ENCODE results near the gene KCTD3.
A peak's percentile ranks its signal among the peaks of the same experiment; 100 is the strongest.

KCTD3 gene

GRCh38 chr1:215583185-215583749 lies 16.2 kb downstream of the KCTD3 start:
- Mint-ChIP-seq H3K9me3 (peaks cover 25% of the 10 kb centered on the region), H3K4me3 (no peak overlapping the region), H3K27ac (no peak overlapping the region), H3K4me1 (peaks cover 4% of the 10 kb centered on the region), H3K36me3 (ENCODE audit: low read depth) (peaks cover 93% of the 10 kb centered on the region), H3K27me3 (ENCODE audit: low read depth, poor library complexity) (no peaks in the 10 kb centered on the region)
- TF ChIP-seq CTCF (IDR thresholded peaks at IDR 0.05): no peak
- no peak for DNase-seq

- H3K36me3 Mint-ChIP-seq (ENCODE audit: low read depth): peaks cover 95% of the 10 kb centered on the region
- TF ChIP-seq CTCF (IDR thresholded peaks at IDR 0.05): no peak
- no peak overlapping the region for H3K4me3 Mint-ChIP-seq
- H3K27me3 Mint-ChIP-seq (ENCODE audit: low read depth, poor library complexity): no peaks in the 10 kb centered on the region
- no peak for DNase-seq
- peaks cover 4% of the 10 kb centered on the region for H3K4me1 Mint-ChIP-seq
- H3K27ac Mint-ChIP-seq: no peak overlapping the region
- H3K9me3 Mint-ChIP-seq: peaks cover 25% of the 10 kb centered on the region
Observed at GRCh38 chr1:215584389-215584788, 17.3 kb downstream of the KCTD3 start.

GRCh38 chr1:215589650-215590435 lies 22.7 kb downstream of the KCTD3 start:
- H3K4me3 Mint-ChIP-seq: no peak overlapping the region

GRCh38 chr1:215590779-215591491 lies 23.8 kb downstream of the KCTD3 start:
- no peak for DNase-seq
- Mint-ChIP-seq H3K36me3 (ENCODE audit: low read depth) (peaks cover 76% of the 10 kb centered on the region), H3K4me3 (no peak overlapping the region), H3K9me3 (peaks cover 7% of the 10 kb centered on the region), H3K4me1 (peaks cover 14% of the 10 kb centered on the region), H3K27me3 (ENCODE audit: low read depth, poor library complexity) (no peaks in the 10 kb centered on the region), H3K27ac (peak overlapping the region; percentile 94)
- TF ChIP-seq CTCF (IDR thresholded peaks at IDR 0.05): no peak

More at GRCh38 chr1:215589650-215590435, 22.7 kb downstream of the KCTD3 start:
- no peaks in the 10 kb centered on the region for H3K27me3 Mint-ChIP-seq (ENCODE audit: low read depth, poor library complexity)
- no peak overlapping the region for H3K27ac Mint-ChIP-seq
- TF ChIP-seq CTCF (IDR thresholded peaks at IDR 0.05): no peak
- H3K9me3 Mint-ChIP-seq: peaks cover 12% of the 10 kb centered on the region
- H3K4me1 Mint-ChIP-seq: peaks cover 14% of the 10 kb centered on the region
- peaks cover 76% of the 10 kb centered on the region for H3K36me3 Mint-ChIP-seq (ENCODE audit: low read depth)
- no peak for DNase-seq

GRCh38 chr1:215594640-215595039 lies 27.5 kb downstream of the KCTD3 start:
- TF ChIP-seq CTCF (IDR thresholded peaks at IDR 0.05): no peak
- Mint-ChIP-seq H3K9me3 (peaks cover 7% of the 10 kb centered on the region), H3K27ac (peak overlapping the region; percentile 26), H3K27me3 (ENCODE audit: low read depth, poor library complexity) (no peaks in the 10 kb centered on the region), H3K4me1 (peaks cover 23% of the 10 kb centered on the region), H3K4me3 (no peak overlapping the region), H3K36me3 (ENCODE audit: low read depth) (peaks cover 78% of the 10 kb centered on the region)
- no peak for DNase-seq

Data from nephron progenitor cell (in vitro differentiated cells).